ENCODE measurements around the gene MYEOV.

The MYEOV gene
- 0.14 to 2.8 (median 0.35) reads per million in 17 experiments for total RNA-seq

GRCh38 chr11:69293819-69294505 is at the start of gene MYEOV:
TSS of gene MYEOV (plus strand) at chr11:69294155. CDS start at chr11:69295355, 1,200 bp downstream.
- peak; percentile 29 to 66 (median 62) for DNase-seq

- no peak for DNase-seq
These were observed 49.7 kb upstream of the MYEOV start for GRCh38 chr11:69244266-69244665.

DNA sequence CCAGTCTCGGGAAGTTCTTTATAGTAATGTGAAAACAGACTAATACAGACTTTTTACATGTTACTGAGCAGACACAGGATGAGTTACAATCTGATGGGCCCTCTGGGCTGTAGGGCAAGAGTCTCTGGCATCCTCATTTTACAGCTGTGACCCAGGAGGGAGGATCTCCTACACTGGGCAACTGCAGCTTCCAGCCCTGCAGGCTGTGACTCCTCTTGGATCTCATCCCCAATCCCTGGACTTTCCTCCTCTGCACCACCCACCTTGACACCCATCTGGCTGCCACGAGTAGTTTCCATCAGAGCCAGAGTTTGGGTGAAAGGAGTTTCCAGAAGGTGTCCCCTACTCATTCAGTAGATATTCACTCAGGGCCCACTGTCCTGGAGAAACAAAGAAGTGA is 48.9 kb upstream of the MYEOV start:
- no peak for DNase-seq

GRCh38 chr11:69245491-69246345 is 48.2 kb upstream of the MYEOV start:
- DNase-seq = no peak

DNA sequence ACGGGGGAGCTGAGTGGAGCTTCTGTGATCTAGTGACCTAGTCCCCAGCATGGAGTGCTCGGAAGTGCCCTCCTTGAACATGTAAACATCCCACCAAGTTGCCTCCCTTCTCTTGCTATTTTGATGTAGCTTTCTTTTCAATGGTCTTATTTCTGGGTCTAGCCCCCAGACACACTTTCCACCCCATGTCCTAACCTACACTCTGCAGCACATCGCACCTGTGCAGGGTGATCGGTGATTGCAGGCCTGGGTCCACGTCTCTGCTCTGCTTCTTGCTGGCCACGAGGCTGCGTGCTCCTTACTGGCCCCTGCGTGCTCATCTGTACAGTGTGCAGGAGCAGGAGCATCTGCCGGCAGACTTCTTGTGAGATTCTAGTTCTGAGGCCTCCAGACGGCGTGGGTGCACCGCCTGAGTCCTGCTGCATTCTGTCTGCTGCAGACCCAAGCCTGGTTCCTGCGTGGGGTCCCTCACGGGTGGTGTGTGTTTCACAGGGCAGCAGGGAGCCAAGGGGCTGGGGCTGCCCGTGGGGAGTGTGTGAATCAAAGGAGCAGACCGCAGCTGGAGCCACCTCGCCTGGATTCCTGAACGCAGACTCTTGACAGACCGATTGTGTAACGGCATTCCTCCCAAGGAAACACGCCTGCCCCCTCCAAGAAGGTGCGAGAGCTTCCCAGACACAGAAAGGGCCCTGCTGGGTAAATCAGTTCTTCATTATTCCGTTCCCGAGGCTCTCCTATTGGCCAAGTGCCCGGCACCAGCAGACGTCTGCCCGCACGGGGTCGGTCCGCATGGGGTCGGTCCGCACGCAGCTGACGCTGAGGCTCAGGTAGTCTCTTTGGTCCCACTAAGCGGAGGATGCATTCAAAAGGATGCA is 44.4 kb upstream of the MYEOV start:
- no peak for DNase-seq

- DNase-seq = no peak
These were observed 43.5 kb upstream of the MYEOV start for GRCh38 chr11:69250186-69251056.

DNA sequence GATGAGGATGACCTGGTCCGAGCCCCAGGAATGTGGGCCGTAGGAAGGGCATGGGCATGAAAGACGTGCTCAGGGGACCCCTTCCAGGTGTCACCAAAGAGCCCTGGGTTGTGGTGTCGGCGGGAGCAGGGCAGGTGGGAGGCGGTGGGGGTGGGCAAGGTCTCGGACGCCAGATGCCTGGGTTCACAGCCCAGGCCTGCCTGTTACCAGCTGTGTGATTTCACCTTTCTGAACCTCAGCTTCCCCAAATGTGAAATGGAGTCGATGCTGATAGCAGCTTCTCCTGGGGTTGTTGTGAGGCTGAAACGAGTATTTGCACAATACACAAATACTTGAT is 42.9 kb upstream of the MYEOV start:
- DNase-seq = no peak

- DNase-seq = no peak
These were observed 42.1 kb upstream of the MYEOV start for GRCh38 chr11:69251639-69252489.

DNA sequence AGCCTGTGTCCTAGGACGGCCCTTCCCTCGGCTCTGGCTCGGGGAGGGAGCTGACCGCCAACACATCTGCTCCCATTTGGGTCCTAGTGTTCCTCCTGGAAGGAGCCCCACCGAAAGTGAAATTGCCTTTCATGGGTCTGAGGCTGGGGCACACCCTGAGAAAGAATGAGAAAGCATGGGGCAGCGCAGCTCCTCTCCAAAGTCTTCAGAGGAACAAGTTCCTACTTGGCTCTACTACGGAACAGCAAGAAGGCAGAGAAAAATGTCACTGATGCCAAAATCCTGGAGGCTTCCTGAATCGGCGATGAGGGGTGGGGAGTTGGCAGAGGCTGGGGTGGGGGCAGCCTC is 41.5 kb upstream of the MYEOV start:
- DNase-seq = no peak

DNA sequence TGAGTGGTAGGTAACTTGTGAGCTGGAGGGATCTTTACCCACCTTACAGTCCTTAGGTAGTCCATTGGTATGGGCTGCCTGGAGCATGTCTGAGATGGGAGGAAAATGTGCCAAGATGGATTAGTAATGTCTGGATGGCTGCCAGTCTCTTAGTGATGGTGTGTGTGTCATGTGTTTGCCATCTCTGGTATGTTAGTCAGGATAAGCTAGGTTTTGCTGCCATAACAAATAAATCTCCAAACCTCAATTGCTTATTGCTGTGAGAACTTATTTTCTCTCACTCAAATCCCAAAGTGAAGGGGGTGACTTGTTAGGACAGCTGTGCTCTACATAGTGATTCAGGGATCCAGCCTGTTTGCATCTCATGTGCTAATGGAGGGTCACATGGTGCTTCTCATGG is 40.9 kb upstream of the MYEOV start:
- no peak for DNase-seq

DNA sequence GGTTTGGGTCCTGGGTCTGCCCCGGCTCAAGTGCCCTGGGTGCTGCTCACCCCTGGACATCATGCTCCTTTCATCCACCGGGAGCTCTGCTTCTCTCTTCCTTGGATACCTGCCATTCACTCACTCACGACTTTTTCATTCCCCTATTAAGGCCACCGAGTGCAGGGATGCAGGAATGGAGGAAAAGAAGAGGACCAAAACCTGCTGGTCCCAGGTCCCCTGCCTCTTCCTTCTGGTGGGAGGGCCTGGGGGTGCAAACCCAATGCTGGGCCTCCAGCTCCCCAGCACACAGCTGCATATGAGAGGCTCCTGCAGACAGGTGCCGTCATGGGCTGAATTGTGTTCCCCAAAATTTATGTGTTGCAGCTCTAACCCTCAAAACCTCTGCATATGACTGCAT is 36.8 kb upstream of the MYEOV start:
- no peak for DNase-seq

GRCh38 chr11:69257838-69258658 is 35.9 kb upstream of the MYEOV start:
- no peak for DNase-seq

DNA sequence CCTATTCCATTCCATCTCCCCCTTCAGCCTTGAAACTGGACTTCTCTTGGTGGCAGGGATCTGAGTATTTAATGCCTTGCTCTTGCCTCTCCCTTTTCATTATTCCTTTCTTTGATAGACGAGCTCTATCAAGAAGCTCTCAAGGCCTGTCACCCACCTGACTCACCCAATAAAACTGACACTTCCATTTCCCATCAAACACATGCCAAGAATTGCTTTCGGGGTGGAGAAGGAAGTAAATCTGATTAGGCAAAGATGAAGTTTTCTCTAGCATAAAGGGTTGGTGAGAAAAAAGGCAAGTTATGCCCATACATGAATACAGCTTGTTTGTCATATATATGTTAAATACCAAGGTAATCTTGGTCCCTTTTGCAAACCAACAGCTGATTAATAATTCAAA is 34.9 kb upstream of the MYEOV start:
- DNase-seq = no peak

GRCh38 chr11:69260622-69261021 is 33.3 kb upstream of the MYEOV start:
- DNase-seq = no peak

DNA sequence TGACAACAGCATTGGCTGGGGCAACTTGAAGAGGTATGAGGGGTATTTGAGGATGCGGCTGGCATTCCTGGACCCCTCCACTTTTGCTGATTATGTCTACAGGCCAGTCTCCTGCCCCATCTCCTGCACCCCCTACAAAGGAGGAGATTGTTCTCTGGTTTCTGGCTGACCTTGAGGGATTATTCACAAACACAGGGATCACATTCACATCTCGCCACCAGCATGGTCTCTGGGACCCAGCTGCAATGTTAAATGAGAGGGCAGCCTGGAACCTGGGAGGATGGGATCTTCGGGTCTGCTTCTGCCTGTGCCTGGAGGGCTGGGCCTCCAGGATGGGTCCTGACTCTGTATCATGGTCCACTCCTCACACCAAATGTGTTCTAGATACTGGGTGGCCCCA is 32.8 kb upstream of the MYEOV start:
- no peak for DNase-seq

DNA sequence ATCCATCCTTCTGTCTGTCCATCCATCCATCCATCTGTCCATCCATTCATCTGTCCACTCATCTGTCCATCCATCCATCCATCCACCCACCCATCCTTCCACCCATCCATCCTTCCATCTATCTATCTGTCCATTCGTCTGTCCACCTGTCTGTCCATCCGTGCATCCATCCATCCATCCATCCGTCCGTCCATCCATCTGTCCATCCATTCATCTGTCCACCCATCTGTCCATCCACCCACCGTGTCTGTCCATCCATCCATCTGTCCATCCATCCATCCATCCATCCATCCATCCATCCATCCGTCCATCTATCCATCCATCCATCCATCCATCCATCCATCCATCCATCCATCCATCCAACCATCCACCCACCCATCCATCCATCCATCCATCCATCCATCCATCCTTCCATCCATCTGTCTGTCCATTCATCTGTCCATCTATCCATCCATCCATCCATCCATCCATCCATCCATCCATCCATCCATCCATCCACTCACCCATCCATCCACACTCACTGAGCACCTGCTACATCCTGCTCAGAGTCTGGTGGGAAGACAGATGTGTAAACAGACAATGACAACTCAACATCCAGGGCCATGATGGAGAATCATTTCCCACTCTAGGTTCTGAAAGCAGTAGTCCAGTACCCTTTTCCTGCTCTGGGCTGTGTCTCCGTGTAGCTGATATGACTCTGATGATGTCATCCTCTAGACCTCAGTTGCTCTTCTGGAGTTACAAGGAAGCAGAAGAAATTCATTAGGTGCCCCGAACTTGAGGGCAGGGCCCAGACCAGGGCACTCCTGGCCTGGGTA is 30.8 kb upstream of the MYEOV start:
- DNase-seq = no peak

DNA sequence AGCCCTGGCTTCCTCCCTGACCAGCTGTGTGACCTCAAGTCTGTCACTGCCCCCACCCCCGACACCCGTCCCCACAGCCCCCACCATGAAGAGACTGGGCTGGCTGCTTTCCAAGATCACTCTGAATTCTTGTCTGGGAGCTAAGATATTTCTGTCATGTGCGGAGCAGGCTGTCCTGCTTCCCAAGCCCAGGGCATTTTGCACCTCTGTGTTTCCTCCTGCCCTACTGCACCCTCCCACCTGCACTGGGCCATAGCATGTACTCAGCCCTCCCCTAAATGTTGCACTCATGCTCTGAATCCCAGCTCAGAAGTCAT is 30.3 kb upstream of the MYEOV start:
- no peak for DNase-seq

GRCh38 chr11:69264486-69264885 is 29.5 kb upstream of the MYEOV start:
- DNase-seq = no peak

DNA sequence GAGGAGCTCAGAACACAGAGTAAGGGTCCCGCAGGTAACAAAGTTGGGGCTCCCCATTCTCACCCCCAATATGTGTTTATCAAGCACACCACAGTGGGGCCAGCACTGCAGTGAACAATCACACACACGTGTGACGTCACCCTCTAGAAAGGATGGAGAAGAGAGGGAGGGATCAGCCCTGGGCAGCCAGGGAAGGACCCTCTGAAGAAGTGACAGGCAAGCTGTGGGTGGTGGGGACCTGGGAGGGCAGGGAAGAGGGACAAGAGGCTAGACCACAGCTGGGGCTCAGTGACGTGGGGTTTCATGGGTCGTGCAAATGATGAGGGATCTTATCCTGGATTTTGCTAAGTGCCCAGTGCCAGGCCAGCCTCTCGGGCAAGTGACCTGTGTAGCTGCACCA is 28.7 kb upstream of the MYEOV start:
- no peak for DNase-seq

All from suppressor macrophage (primary cell).